K562 (cell line): ENCODE data around the gene TADA1. TPM values are rescaled to one million over a fixed set of nuclear protein-coding genes. Genes with fewer than 3 reads are reported as not detected.

Source experiments
- ARID3B ChIP-seq: fragments of 250-450 bp; sonication (Bioruptor Pico); IDR thresholded peaks from 2 replicates; pipeline ENCODE4 v1.4.0; 2020; ENCODE audit warnings: borderline replicate concordance
- CTCFL ChIP-seq: IDR thresholded peaks from 2 replicates; pipeline ENCODE4 v1.6.1; 2011; ENCODE audit warnings: borderline replicate concordance, low read depth, mild to moderate bottlenecking, moderate library complexity, low read length; ENCODE audit not compliant: insufficient read depth, poor library complexity, severe bottlenecking
- ETV5 ChIP-seq: sonication (generic); formaldehyde crosslinking; IDR thresholded peaks from 2 replicates; pipeline ENCODE4 v1.4.0; 2020; ENCODE audit warnings: low read depth, mild to moderate bottlenecking, missing genetic modification reagents
- GABPB1 ChIP-seq: sonication (generic); formaldehyde crosslinking; IDR thresholded peaks from 2 replicates; pipeline ENCODE4 v1.8.0; 2022; ENCODE audit warnings: mild to moderate bottlenecking, missing genetic modification reagents
- MEF2A ChIP-seq: IDR thresholded peaks from 2 replicates; pipeline ENCODE4 v1.6.1; 2011; ENCODE audit warnings: low read depth, mild to moderate bottlenecking, low read length, moderate library complexity; ENCODE audit not compliant: control insufficient read depth
- NR2C1 ChIP-seq, 2 experiments: fragments of 450-650 bp; IDR thresholded peaks; 2 replicates each; pipeline ENCODE4 v1.6.1; 2017; ENCODE audit warnings: mild to moderate bottlenecking in 2 of 2, antibody characterized with exemption in 1 of 2, inconsistent platforms in 1 of 2, missing compliant biosample characterization in 1 of 2, missing genetic modification characterization in 1 of 2
- POLR2G ChIP-seq: fragments of 200-400 bp; formaldehyde crosslinking; IDR thresholded peaks from 2 replicates; pipeline ENCODE4 v1.6.1; 2017; ENCODE audit warnings: low read depth, mild to moderate bottlenecking, antibody characterized with exemption, low read length, moderate library complexity
- ZC3H11A ChIP-seq: IDR thresholded peaks from 2 replicates; pipeline ENCODE4 v1.6.1; 2012; ENCODE audit warnings: low read depth, low read length, improper control_type of control experiment
- ZNF175 ChIP-seq: fragments of 200-800 bp; sonication (Bioruptor generic); IDR thresholded peaks from 2 replicates; pipeline ENCODE4 v1.6.1; 2016; ENCODE audit warnings: low read depth, mild to moderate bottlenecking, missing genetic modification characterization, missing compliant biosample characterization
- ZNF282 ChIP-seq: sonication (generic); formaldehyde crosslinking; IDR thresholded peaks from 2 replicates; pipeline ENCODE4 v1.8.1; 2023; ENCODE audit warnings: missing genetic modification reagents
- polyA plus RNA-seq, 8 experiments: library from polyadenylated mRNA; depleted of rRNA in 4 of 8; stranded (reverse) in 5 of 8; unstranded in 3 of 8; fragments of >200 nt; fragmentation: Nextera tagmentation in 2 of 8; fragmentation: Illumina TruSeq in 1 of 8; extraction: Ambion mirVana in 2 of 8; extraction: Trizol in 1 of 8; gene quantifications; 2 replicates each; pipeline versions ENCODE4 v1.2.1 to v1.2.3, GENCODE V29; 2011 to 2014; ENCODE audit warnings: inconsistent platforms in 1 of 8, missing spikeins in 1 of 8
- total RNA-seq, 7 experiments: library from RNA; depleted of rRNA in 6 of 7; stranded (reverse); fragments of >200 nt in 6 of 7; fragmentation: Illumina TruSeq in 2 of 7; extraction: Trizol in 2 of 7; gene quantifications; 2 replicates each; pipeline versions ENCODE4 v1.2.1 to v1.2.3, GENCODE V29; 2011 to 2021; ENCODE audit warnings: low replicate concordance in 1 of 7
- TF ChIP-seq, protein P1 (sequence below): fragments of 250-450 bp; sonication (Bioruptor Pico); IDR thresholded peaks from 2 replicates; pipeline ENCODE4 v1.8.0; 2022; ENCODE audit warnings: inconsistent platforms

TADA1 gene
- total and polyA plus RNA-seq, 9 of the 15 experiments (the other 6 are each of a cell fraction or from before 2014, with no cell fraction given), result 15.9 to 76.5 (median 28.7) TPM

GRCh38 chr1:166839600-166840308 lies 36.3 kb downstream of the TADA1 start (continued):
- peak; percentile 30 for TF ChIP-seq CTCFL
- no peak for TF ChIP-seq POLR2G
- TF ChIP-seq GABPB1 (CRISPR knock-in tag), result no peak
- TF ChIP-seq ETV5, result no peak
- no peak for TF ChIP-seq ZNF282 (CRISPR knock-in tag)
- TF ChIP-seq, protein P1, sequence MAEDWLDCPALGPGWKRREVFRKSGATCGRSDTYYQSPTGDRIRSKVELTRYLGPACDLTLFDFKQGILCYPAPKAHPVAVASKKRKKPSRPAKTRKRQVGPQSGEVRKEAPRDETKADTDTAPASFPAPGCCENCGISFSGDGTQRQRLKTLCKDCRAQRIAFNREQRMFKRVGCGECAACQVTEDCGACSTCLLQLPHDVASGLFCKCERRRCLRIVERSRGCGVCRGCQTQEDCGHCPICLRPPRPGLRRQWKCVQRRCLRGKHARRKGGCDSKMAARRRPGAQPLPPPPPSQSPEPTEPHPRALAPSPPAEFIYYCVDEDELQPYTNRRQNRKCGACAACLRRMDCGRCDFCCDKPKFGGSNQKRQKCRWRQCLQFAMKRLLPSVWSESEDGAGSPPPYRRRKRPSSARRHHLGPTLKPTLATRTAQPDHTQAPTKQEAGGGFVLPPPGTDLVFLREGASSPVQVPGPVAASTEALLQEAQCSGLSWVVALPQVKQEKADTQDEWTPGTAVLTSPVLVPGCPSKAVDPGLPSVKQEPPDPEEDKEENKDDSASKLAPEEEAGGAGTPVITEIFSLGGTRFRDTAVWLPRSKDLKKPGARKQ, result no peak
- TF ChIP-seq NR2C1 (IDR thresholded peaks at IDR 0.05), result no peak
- TF ChIP-seq NR2C1 (tag; IDR thresholded peaks at IDR 0.05), result no peak
- TF ChIP-seq ZC3H11A, result no peak
- TF ChIP-seq ARID3B (CRISPR knock-in tag), result no peak
- TF ChIP-seq MEF2A, result no peak
- TF ChIP-seq ZNF175 (CRISPR knock-in tag), result no peak
